Stimulated activated naive CD8-positive, alpha-beta T cell treated with anti-CD3 and anti-CD28 coated beads, Interleukin-15, Interleukin-2, amounts not matched to agents 100 ng/mL and 50 ng/mL, for 24 hours (primary cell): ENCODE measurements around the gene ITPRIPL1.
"Not testable (repeated sequence)": the region's sequence is repeated elsewhere in the genome, so short reads cannot be mapped to it uniquely, and the experiment has no call there.

Experiments used
- H3K27ac Mint-ChIP-seq: one replicate; pipeline ENCODE4 v1.8.0; 2021; ENCODE audit warnings: mild to moderate bottlenecking, mixed read lengths
- H3K27me3 Mint-ChIP-seq: one replicate; pipeline ENCODE4 v1.8.0; 2021; ENCODE audit warnings: mixed read lengths
- H3K36me3 Mint-ChIP-seq: one replicate; pipeline ENCODE4 v1.8.0; 2021; ENCODE audit warnings: low read depth, mixed read lengths
- H3K4me1 Mint-ChIP-seq: one replicate; pipeline ENCODE4 v1.8.0; 2021; ENCODE audit warnings: low read depth, mixed read lengths
- H3K4me3 Mint-ChIP-seq: one replicate; pipeline ENCODE4 v1.8.0; 2021; ENCODE audit warnings: mild to moderate bottlenecking, mixed read lengths
- H3K9me3 Mint-ChIP-seq: one replicate; pipeline ENCODE4 v1.8.0; 2021; ENCODE audit warnings: mixed read lengths

ITPRIPL1 gene

GRCh38 chr2:96325041-96325883 lies at the start of gene ITPRIPL1:
Gene ITPRIPL1 (plus strand): TSS chr2:96325317. CDS start chr2:96325840, 523 bp downstream.
- Mint-ChIP-seq H3K9me3 (no peaks in the 10 kb centered on the region), H3K27me3 (peaks cover 5% of the 10 kb centered on the region), H3K27ac (peak within 1 kb of the TSS; percentile 92), H3K4me1 (peaks cover 69% of the 10 kb centered on the region), H3K36me3 (peaks cover 45% of the 10 kb centered on the region), H3K4me3 (peak within 1 kb of the TSS; percentile 96)

GRCh38 chr2:96276787-96277499 lies 48.2 kb upstream of the ITPRIPL1 start:
- H3K9me3 Mint-ChIP-seq: no peaks in the 10 kb centered on the region
- peaks cover 85% of the 10 kb centered on the region for H3K36me3 Mint-ChIP-seq
- no peak overlapping the region for H3K27ac Mint-ChIP-seq
- H3K4me1 Mint-ChIP-seq: peaks cover 8% of the 10 kb centered on the region
- no peak overlapping the region for H3K4me3 Mint-ChIP-seq
- no peaks in the 10 kb centered on the region for H3K27me3 Mint-ChIP-seq

GRCh38 chr2:96287273-96287856 lies 37.8 kb upstream of the ITPRIPL1 start:
- Mint-ChIP-seq H3K36me3 (peaks cover 89% of the 10 kb centered on the region), H3K27me3 (no peaks in the 10 kb centered on the region), H3K4me1 (no peaks in the 10 kb centered on the region), H3K9me3 (no peaks in the 10 kb centered on the region), H3K27ac (peak overlapping the region; percentile 50), H3K4me3 (no peak overlapping the region)

- Mint-ChIP-seq H3K36me3 (peaks cover 90% of the 10 kb centered on the region), H3K27ac (no peak overlapping the region), H3K27me3 (no peaks in the 10 kb centered on the region), H3K4me1 (no peaks in the 10 kb centered on the region), H3K4me3 (no peak overlapping the region), H3K9me3 (no peaks in the 10 kb centered on the region)
Observed at GRCh38 chr2:96291751-96292150, 33.4 kb upstream of the ITPRIPL1 start.

DNA sequence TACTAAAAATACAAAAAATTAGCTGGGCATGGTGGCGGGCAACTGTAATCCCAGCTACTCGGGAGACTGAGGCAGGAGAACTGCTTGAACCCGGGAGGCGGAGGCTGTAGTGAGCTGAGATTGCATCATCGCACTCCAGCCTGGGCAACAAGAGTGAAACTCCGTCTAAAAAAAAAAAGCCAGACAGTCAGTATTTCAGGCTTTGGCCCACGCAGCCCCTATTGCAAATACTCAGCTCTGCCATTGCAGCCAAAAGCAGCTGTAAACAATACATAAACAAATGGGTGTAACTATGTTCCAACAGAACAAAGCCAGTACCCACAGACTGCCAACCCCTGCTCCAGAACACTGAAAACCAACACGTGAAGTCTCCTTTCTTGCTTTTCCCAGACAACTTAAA lies 30.8 kb upstream of the ITPRIPL1 start:
- H3K9me3 Mint-ChIP-seq, H3K27ac Mint-ChIP-seq, H3K27me3 Mint-ChIP-seq, H3K4me3 Mint-ChIP-seq, H3K4me1 Mint-ChIP-seq: not testable (repeated sequence)
- peaks cover 92% of the 10 kb centered on the region for H3K36me3 Mint-ChIP-seq

GRCh38 chr2:96296925-96297324 lies 28.2 kb upstream of the ITPRIPL1 start:
- Mint-ChIP-seq H3K27me3 (no peaks in the 10 kb centered on the region), H3K4me1 (peaks cover 10% of the 10 kb centered on the region), H3K36me3 (peaks cover 90% of the 10 kb centered on the region), H3K27ac (no peak overlapping the region), H3K4me3 (no peak overlapping the region), H3K9me3 (no peaks in the 10 kb centered on the region)

- Mint-ChIP-seq H3K27ac (peak overlapping the region; percentile 13), H3K36me3 (peaks cover 84% of the 10 kb centered on the region), H3K4me1 (peaks cover 51% of the 10 kb centered on the region), H3K9me3 (no peaks in the 10 kb centered on the region), H3K4me3 (no peak overlapping the region), H3K27me3 (no peaks in the 10 kb centered on the region)
Observed at GRCh38 chr2:96301865-96302264, 23.3 kb upstream of the ITPRIPL1 start.

- peaks cover 55% of the 10 kb centered on the region for H3K4me1 Mint-ChIP-seq
- H3K27me3 Mint-ChIP-seq: no peaks in the 10 kb centered on the region
- H3K36me3 Mint-ChIP-seq: peaks cover 57% of the 10 kb centered on the region
- peak overlapping the region; percentile 75 for H3K27ac Mint-ChIP-seq
- H3K4me3 Mint-ChIP-seq: peak overlapping the region; percentile 97
- H3K9me3 Mint-ChIP-seq: no peaks in the 10 kb centered on the region
Observed at GRCh38 chr2:96304606-96305005, 20.5 kb upstream of the ITPRIPL1 start.

DNA sequence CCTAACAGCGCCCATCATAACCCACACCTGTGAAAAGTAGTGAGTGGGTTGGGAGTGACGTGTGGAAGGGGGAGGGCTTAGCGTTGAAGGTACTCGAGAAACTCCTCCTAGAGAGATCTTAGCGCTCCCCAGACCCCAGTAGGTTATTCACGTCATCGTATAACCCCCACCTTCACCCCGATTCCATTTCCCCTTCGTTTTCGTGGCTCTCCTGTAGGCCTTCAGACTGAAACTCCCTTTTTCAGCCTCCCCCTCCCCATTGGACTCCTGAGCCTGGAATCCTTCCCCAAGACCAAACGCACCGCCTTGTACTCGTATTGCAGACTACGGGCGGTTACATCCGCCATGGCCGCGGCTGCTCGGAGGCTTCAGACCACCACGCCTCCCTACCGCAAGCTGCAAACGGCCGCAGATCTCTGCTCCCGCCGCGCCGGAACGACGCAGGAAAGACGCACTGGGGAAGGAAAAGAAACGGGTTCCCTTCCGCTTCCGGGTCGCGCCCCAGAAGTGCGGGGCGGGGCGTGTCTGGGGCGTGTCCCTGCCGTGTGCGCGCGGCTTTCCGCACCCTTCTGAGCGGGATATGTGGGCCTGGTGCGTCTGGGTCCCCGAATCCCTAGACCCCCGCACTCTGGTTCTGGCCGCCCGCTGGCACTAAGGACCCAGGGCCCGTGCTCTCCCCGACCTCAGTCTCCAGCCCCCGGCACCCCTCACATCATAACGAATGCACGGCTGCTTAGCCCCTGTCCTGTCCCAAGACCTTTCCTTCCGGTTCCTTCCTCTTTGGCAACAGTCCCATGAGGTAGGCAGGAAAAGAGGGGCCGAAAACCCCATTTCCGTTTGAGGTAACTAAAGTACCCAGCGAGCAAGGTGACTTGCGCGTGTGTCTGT lies 19.8 kb upstream of the ITPRIPL1 start, which contains the start of gene SNRNP200:
SNRNP200 (minus strand) TSS at position 456 of the 888 bp plus-strand sequence; CDS start at position 347, 109 bp downstream.
- peaks cover 55% of the 10 kb centered on the region for H3K4me1 Mint-ChIP-seq
- H3K27ac Mint-ChIP-seq: peak within 1 kb of the TSS; percentile 98
- peaks cover 51% of the 10 kb centered on the region for H3K36me3 Mint-ChIP-seq
- no peaks in the 10 kb centered on the region for H3K27me3 Mint-ChIP-seq
- peak within 1 kb of the TSS; percentile 97 for H3K4me3 Mint-ChIP-seq
- no peaks in the 10 kb centered on the region for H3K9me3 Mint-ChIP-seq

DNA sequence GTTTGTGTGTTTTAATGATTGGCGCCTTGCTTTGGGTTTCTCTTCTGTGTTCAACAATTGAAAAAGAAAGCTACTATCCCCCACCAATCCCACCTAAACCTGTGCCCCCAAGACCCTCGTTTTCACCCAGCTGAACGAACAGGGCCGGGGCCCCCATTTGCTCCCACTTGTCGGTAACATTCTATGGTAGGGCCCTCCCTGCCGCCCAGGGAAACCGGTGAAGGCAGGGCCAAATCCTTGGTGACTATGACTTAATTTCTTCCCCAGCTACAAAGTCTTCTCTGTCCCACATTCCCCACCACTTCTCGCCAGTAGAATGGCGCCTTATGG lies 19.2 kb upstream of the ITPRIPL1 start:
- H3K27ac Mint-ChIP-seq: peak overlapping the region; percentile 98
- peaks cover 52% of the 10 kb centered on the region for H3K4me1 Mint-ChIP-seq
- H3K9me3 Mint-ChIP-seq: no peaks in the 10 kb centered on the region
- H3K4me3 Mint-ChIP-seq: peak overlapping the region; percentile 97
- no peaks in the 10 kb centered on the region for H3K27me3 Mint-ChIP-seq
- peaks cover 48% of the 10 kb centered on the region for H3K36me3 Mint-ChIP-seq

DNA sequence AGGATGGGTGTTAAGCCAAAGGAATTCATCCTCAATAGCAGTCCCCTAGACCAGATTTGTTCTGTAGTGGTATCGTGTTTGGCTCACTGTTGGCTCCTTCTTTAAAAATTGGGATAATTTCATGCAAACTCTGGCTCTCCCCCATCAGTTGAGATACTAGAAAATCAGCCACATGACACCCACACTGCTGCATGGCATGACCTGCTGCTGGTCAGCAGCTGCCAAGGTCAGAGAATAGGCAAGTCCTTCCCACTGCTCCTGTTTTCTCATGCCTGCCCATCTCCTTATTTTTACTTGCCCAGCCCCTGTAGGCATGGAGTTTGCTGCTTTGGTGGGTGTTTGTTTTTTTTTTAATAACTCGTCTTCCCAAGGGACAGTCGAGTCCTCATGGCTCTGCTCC lies 18.7 kb upstream of the ITPRIPL1 start:
- no peaks in the 10 kb centered on the region for H3K9me3 Mint-ChIP-seq
- peaks cover 51% of the 10 kb centered on the region for H3K4me1 Mint-ChIP-seq
- peaks cover 43% of the 10 kb centered on the region for H3K36me3 Mint-ChIP-seq
- H3K27ac Mint-ChIP-seq: peak overlapping the region; percentile 98
- H3K4me3 Mint-ChIP-seq: peak overlapping the region; percentile 97
- no peaks in the 10 kb centered on the region for H3K27me3 Mint-ChIP-seq

DNA sequence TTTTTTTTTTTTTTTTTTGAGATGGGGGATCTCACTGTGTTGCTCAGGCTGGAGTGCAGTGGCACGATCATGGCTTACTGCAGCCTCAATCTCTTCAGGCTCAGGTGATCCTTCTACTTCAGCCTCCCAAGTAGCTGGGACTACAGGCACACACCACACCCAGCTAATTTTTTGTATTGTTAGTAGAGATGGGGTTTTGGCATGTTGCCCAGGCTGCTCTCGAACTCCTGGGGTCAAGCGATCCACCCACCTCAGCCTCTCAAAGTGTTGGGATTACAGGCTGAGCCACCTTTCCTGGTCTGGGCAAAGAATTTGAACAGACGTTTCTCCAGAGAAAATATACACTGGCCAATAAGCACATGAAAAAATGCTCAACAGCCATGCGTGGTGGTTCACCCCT lies 16.9 kb upstream of the ITPRIPL1 start:
- Mint-ChIP-seq H3K36me3 (peaks cover 25% of the 10 kb centered on the region), H3K4me3 (no peak overlapping the region), H3K9me3 (no peaks in the 10 kb centered on the region), H3K27me3 (no peaks in the 10 kb centered on the region), H3K27ac (no peak overlapping the region), H3K4me1 (peaks cover 40% of the 10 kb centered on the region)

- Mint-ChIP-seq H3K36me3 (no peaks in the 10 kb centered on the region), H3K9me3 (no peaks in the 10 kb centered on the region), H3K27ac (peak overlapping the region; percentile 84), H3K4me1 (peaks cover 50% of the 10 kb centered on the region), H3K4me3 (no peak overlapping the region), H3K27me3 (no peaks in the 10 kb centered on the region)
Observed at GRCh38 chr2:96315005-96315399, 10.1 kb upstream of the ITPRIPL1 start.

DNA sequence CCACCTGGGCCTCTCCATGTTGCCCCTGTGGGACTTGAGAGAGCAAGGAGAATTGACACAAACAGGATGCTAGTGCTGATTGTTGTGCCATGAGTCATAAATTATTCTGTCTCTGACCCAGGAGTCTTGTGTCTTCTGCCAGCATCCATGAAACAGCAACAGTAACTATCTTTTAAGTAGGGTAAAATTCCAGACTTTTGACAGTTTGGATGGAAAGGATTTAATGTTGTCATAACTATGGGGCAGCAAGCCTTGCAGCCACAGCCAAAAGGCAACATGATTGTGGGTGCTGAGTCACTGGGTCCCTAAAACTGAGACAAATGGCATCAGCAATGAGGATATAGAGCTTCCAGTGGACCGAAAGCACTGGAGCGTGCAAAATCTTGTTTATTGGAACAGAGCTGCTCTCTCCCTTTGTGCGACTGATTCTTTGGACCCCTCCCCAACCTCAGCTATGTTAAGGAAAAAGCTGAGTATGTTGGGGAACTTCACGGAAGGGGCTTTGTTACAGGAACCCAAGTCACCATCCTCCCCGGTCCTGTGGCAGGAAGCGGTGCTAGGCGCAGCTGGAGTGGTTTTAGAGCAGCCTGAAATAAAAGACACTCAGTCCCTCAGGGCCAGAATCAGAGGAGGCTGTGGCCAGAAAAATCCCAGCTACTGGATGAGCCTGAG lies 9.6 kb upstream of the ITPRIPL1 start:
- peaks cover 55% of the 10 kb centered on the region for H3K4me1 Mint-ChIP-seq
- peak overlapping the region; percentile 84 for H3K27ac Mint-ChIP-seq
- no peaks in the 10 kb centered on the region for H3K27me3 Mint-ChIP-seq
- no peaks in the 10 kb centered on the region for H3K36me3 Mint-ChIP-seq
- H3K4me3 Mint-ChIP-seq: peak overlapping the region; percentile 52
- H3K9me3 Mint-ChIP-seq: no peaks in the 10 kb centered on the region
